HG02884 (cell line): ENCODE measurements around the gene VSIG10L2.

ENCODE experiments used
- ATAC-seq: cut with Tn5 transposase; IDR thresholded peaks from one replicate; pipeline ENCODE4 v1.9.1; 2021; ENCODE audit warnings: mild to moderate bottlenecking, moderate library complexity; ENCODE audit not compliant: unreplicated experiment

The VSIG10L2 gene

GRCh38 chr11:125929445-125930075, 16.3 kb upstream of the VSIG10L2 start:
- no peak for ATAC-seq

GRCh38 chr11:125930076-125930450, 15.8 kb upstream of the VSIG10L2 start:
- no peak for ATAC-seq

- no peak for ATAC-seq
Observed at GRCh38 chr11:125931116-125931515, 14.7 kb upstream of the VSIG10L2 start.

GRCh38 chr11:125931668-125932067, 14.2 kb upstream of the VSIG10L2 start:
- ATAC-seq: no peak

GRCh38 chr11:125932301-125932700, 13.5 kb upstream of the VSIG10L2 start:
- no peak for ATAC-seq

GRCh38 chr11:125933030-125933813, 12.6 kb upstream of the VSIG10L2 start:
- no peak for ATAC-seq

GRCh38 chr11:125934473-125934872, 11.4 kb upstream of the VSIG10L2 start:
- no peak for ATAC-seq

- ATAC-seq: no peak
Observed at GRCh38 chr11:125935056-125935455, 10.8 kb upstream of the VSIG10L2 start.

- ATAC-seq: no peak
Observed at GRCh38 chr11:125935618-125936199, 10.1 kb upstream of the VSIG10L2 start.

GRCh38 chr11:125938418-125938817, 7.4 kb upstream of the VSIG10L2 start:
- ATAC-seq: no peak

GRCh38 chr11:125939081-125939521, 6.7 kb upstream of the VSIG10L2 start:
- ATAC-seq: no peak

GRCh38 chr11:125940145-125940544, 5.7 kb upstream of the VSIG10L2 start:
- no peak for ATAC-seq

- ATAC-seq: no peak
Observed at GRCh38 chr11:125941267-125941618, 4.6 kb upstream of the VSIG10L2 start.

GRCh38 chr11:125941619-125942611, 3.9 kb upstream of the VSIG10L2 start:
- no peak for ATAC-seq

- no peak for ATAC-seq
Observed at GRCh38 chr11:125942771-125943428, 2.9 kb upstream of the VSIG10L2 start.

GRCh38 chr11:125943661-125944349, 2.0 kb upstream of the VSIG10L2 start:
- no peak for ATAC-seq

- ATAC-seq: no peak
Observed at GRCh38 chr11:125944350-125945010, 1.4 kb upstream of the VSIG10L2 start.

GRCh38 chr11:125945011-125945796, 640 bp upstream of the VSIG10L2 start:
- ATAC-seq: no peak
